ENCODE measurements around the gene PNPLA6. TPM values are rescaled to one million over a fixed set of nuclear protein-coding genes. Genes with fewer than 3 reads are reported as not detected.

PNPLA6 gene
- total RNA-seq, 2 donors from 2014 or later = 74.6 to 75.2 TPM

DNA sequence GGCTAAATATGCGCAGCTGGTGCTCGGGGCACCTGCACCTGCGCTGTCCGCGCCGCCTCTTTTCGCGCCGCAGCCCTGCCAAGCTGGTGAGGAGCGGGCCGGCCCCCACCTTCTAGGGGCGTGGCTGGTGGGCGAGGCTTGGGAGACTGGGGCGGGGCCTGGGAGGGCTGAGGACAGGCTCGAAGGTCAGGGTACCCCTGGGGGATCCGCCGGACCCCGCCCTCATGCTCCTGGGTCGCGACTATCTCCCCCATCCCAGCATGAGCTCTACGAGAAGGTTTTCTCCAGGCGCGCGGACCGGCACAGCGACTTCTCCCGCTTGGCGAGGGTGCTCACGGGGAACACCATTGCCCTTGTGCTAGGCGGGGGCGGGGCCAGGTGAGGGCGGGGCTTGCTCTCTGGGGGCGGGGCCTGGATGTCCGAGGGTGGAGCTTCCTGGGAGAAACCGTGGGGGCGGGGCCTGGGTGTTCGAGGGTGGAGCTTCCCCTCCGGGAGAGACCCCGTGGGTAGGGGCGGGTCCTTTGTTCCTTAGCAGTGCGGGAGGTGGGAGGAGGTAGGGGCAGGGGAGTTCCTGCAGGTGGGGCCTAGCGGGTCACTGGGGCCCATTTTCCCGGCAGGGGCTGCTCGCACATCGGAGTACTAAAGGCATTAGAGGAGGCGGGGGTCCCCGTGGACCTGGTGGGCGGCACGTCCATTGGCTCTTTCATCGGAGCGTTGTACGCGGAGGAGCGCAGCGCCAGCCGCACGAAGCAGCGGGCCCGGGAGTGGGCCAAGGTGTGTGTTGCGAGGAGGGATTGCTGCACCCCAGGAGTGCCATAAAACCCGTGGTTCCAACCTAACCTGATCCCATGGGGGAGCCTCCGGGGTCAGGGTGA lies 19.7 kb downstream of the PNPLA6 start:
- no peak for TF ChIP-seq CTCF (IDR thresholded peaks at IDR 0.05)
- TF ChIP-seq POLR2A (IDR thresholded peaks at IDR 0.05) = no peak
- no peak for TF ChIP-seq POLR2AphosphoS5 (IDR thresholded peaks at IDR 0.05)
- WGBS = 79% methylated on average over 59 of the region's 62 CpGs
- H3K27me3 ChIP-seq (replicated peaks; ENCODE audit: insufficient read depth) = no peaks in the 10 kb centered on the region
- H3K36me3 ChIP-seq = peaks cover 12 to 19% of the 10 kb centered on the region in 2 donors
- intact Hi-C loops (cut with DNase I) = no loop called here
- no peak overlapping the region for H3K4me3 ChIP-seq
- no peaks in the 10 kb centered on the region for H3K4me1 ChIP-seq (replicated peaks)
- no peak for DNase-seq (ENCODE audit: low spot score)
- no peak overlapping the region for H3K27ac ChIP-seq
- no peaks in the 10 kb centered on the region for H3K9me3 ChIP-seq

DNA sequence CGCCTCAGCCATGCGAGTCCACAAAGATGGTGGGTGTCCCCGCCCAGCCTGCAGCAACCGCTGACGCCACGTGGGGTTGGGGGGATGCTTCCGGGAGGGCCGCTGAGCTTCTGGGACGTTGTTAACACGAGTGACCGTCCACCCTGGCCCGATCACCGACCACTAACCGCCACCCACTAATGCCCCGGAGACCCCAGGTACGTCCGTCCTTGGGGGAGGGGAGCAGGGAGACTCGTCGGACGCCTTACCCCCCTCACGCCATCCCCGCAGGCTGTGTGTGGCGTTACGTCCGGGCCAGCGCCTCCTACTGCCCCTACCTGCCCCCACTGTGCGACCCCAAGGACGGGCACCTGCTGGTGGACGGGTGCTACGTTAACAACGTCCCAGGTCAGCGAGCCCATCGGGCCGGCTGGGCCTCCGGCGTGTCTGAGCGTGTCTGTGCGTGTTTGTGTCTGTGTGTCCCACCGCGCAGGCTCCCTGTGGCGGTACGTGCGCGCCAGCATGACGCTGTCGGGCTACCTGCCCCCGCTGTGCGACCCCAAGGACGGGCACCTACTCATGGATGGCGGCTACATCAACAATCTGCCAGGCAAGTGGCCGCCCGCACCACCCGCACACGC lies 21.3 kb downstream of the PNPLA6 start:
- Histone ChIP-seq H3K4me3 (no peak overlapping the region), H3K27ac (no peak overlapping the region), H3K27me3 (replicated peaks; ENCODE audit: insufficient read depth) (no peaks in the 10 kb centered on the region), H3K36me3 (peaks cover 12 to 13% of the 10 kb centered on the region in 2 donors), H3K4me1 (replicated peaks) (no peaks in the 10 kb centered on the region), H3K9me3 (no peaks in the 10 kb centered on the region)
- WGBS = 95% methylated on average over 53 of the region's 54 CpGs
- DNase-seq (ENCODE audit: low spot score) = no peak
- intact Hi-C loops (cut with DNase I) = no loop called here
- no peak for TF ChIP-seq POLR2AphosphoS5 (IDR thresholded peaks at IDR 0.05)

- WGBS = 93% methylated on average over 18 of the region's 18 CpGs
- intact Hi-C loops (cut with DNase I) = no loop called here
- no peak for DNase-seq (ENCODE audit: low spot score)
- TF ChIP-seq POLR2A (IDR thresholded peaks at IDR 0.05) (no peak), POLR2AphosphoS5 (IDR thresholded peaks at IDR 0.05) (no peak), CTCF (IDR thresholded peaks at IDR 0.05) (no peak)
- H3K4me3 ChIP-seq = no peak overlapping the region
- peaks cover 12 to 13% of the 10 kb centered on the region in 2 donors for H3K36me3 ChIP-seq
- no peaks in the 10 kb centered on the region for H3K9me3 ChIP-seq
- H3K27me3 ChIP-seq (replicated peaks; ENCODE audit: insufficient read depth) = no peaks in the 10 kb centered on the region
- H3K4me1 ChIP-seq (replicated peaks) = no peaks in the 10 kb centered on the region
- no peak overlapping the region for H3K27ac ChIP-seq
Observed at GRCh38 chr19:7558667-7559066, 23.1 kb downstream of the PNPLA6 start.

DNA sequence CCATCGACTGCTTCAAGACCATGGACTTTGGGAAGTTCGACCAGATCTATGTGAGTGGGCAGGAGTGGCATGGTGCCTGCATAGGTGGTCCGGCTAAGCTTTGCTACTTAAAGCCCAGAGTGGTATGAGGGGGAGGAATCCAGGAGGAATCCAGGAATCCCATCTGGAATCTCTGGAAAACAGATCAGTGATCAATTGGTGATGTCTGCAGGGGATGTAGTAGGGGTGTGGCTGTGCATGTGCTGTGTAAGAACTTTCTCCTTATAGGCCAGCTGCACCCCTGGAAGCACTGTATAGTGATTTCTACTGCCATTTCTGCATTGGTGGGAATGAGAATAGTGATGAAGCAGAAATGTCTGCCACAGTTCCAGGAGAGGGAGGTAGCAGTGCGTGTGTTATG lies 23.6 kb downstream of the PNPLA6 start:
- Histone ChIP-seq H3K27me3 (replicated peaks; ENCODE audit: insufficient read depth) (no peaks in the 10 kb centered on the region), H3K4me3 (no peak overlapping the region), H3K27ac (no peak overlapping the region), H3K36me3 (peaks cover 12 to 13% of the 10 kb centered on the region in 2 donors), H3K9me3 (no peaks in the 10 kb centered on the region), H3K4me1 (replicated peaks) (no peaks in the 10 kb centered on the region)
- WGBS = 67% methylated on average over 4 of the region's 4 CpGs
- intact Hi-C loops (cut with DNase I) = no loop called here
- DNase-seq (ENCODE audit: low spot score) = no peak
- TF ChIP-seq POLR2A (IDR thresholded peaks at IDR 0.05) = no peak
- no peak for TF ChIP-seq CTCF (IDR thresholded peaks at IDR 0.05)
- TF ChIP-seq POLR2AphosphoS5 (IDR thresholded peaks at IDR 0.05) = no peak

- TF ChIP-seq POLR2AphosphoS5 (IDR thresholded peaks at IDR 0.05) (no peak), CTCF (IDR thresholded peaks at IDR 0.05) (no peak), POLR2A (IDR thresholded peaks at IDR 0.05) (no peak)
- intact Hi-C loops (cut with DNase I) = no loop called here
- Histone ChIP-seq H3K4me1 (replicated peaks) (no peaks in the 10 kb centered on the region), H3K27ac (no peak overlapping the region), H3K9me3 (no peaks in the 10 kb centered on the region), H3K36me3 (peaks cover 12 to 13% of the 10 kb centered on the region in 2 donors), H3K4me3 (no peak overlapping the region), H3K27me3 (replicated peaks; ENCODE audit: insufficient read depth) (no peaks in the 10 kb centered on the region)
- DNase-seq (ENCODE audit: low spot score) = no peak
- WGBS = 85% methylated on average over 2 of the region's 2 CpGs
Observed at GRCh38 chr19:7560255-7560654, 24.7 kb downstream of the PNPLA6 start.
